H1 (cell line): Measurements from ENCODE around the gene C8B. TPM values are rescaled to one million over a fixed set of nuclear protein-coding genes. Genes with fewer than 3 reads are reported as not detected.

Experiments
- CTCF ChIA-PET: fragments of 300-600 bp; sonication (Branson Sonifier 250); formaldehyde crosslinking; loops from one replicate; lab custom pipeline; 2021; ENCODE audit not compliant: partially characterized antibody; lab: Charles Lee
- POLR2A ChIA-PET: fragments of 300-600 bp; sonication (Branson Sonifier 250); formaldehyde crosslinking; loops from one replicate; lab custom pipeline; 2021; ENCODE audit warnings: inconsistent platforms; ENCODE audit not compliant: partially characterized antibody; lab: Charles Lee
- DNase-seq, 2 experiments: peaks; one replicate each; pipeline versions ENCODE4 v3.0.0 to v3.0.0-alpha.2; 2010 to 2022; ENCODE audit warnings: low spot score in 2 of 2, low read depth in 1 of 2, mixed read lengths in 1 of 2
- FAIRE-seq: peaks from 2 replicates; lab custom pipeline; 2011; peaks lifted over from hg19 to GRCh38; lab: Jason Lieb, UNC
- H2AFZ ChIP-seq: 2 replicates; pipeline ENCODE4 v1.8.1; 2012; ENCODE audit warnings: low read length, inconsistent platforms
- H2AK5ac ChIP-seq: 2 replicates; pipeline ENCODE4 v1.6.1; 2013; ENCODE audit warnings: low read depth, low read length
- H2BK120ac ChIP-seq: replicated peaks from 2 replicates; pipeline ENCODE3; 2013; ENCODE audit warnings: low read depth, low read length, inconsistent platforms
- H2BK12ac ChIP-seq: 2 replicates; pipeline ENCODE4 v1.6.1; 2013; ENCODE audit warnings: low read depth, low read length
- H2BK15ac ChIP-seq: 2 replicates; pipeline ENCODE4 v1.6.1; 2013; ENCODE audit warnings: low read length
- H2BK20ac ChIP-seq: 2 replicates; pipeline ENCODE4 v1.6.1; 2013; ENCODE audit warnings: low read length
- H2BK5ac ChIP-seq: 2 replicates; pipeline ENCODE4 v1.6.1; 2013; ENCODE audit warnings: low read depth, low read length
- H3K14ac ChIP-seq: 2 replicates; pipeline ENCODE4 v1.6.1; 2013; ENCODE audit warnings: inconsistent platforms; ENCODE audit not compliant: insufficient read length
- H3K18ac ChIP-seq: 2 replicates; pipeline ENCODE4 v1.6.1; 2013; ENCODE audit warnings: low read length; ENCODE audit errors: extremely low read depth
- H3K23ac ChIP-seq: 2 replicates; pipeline ENCODE4 v1.6.1; 2013; ENCODE audit warnings: inconsistent platforms; ENCODE audit not compliant: insufficient read length
- H3K23me2 ChIP-seq: 2 replicates; pipeline ENCODE4 v1.6.1; 2013; ENCODE audit warnings: low read depth, low read length
- H3K27ac ChIP-seq: 2 replicates; pipeline ENCODE4 v1.6.1; 2011; ENCODE audit warnings: low read depth, low read length, inconsistent platforms
- H3K27me3 ChIP-seq, 4 experiments: replicated peaks in 1 of 4; 1 replicate in 1 of 4; 2 replicates in 3 of 4; pipeline versions ENCODE4 v1.6.1 to v1.8.1; 2011 to 2013; ENCODE audit warnings: low read length in 3 of 4, mild to moderate bottlenecking in 3 of 4, inconsistent platforms in 2 of 4, mixed read lengths in 2 of 4, moderate library complexity in 1 of 4; ENCODE audit not compliant: control insufficient read depth in 3 of 4, insufficient read depth in 3 of 4; ENCODE audit errors: extremely low read depth in 1 of 4
- H3K36me3 ChIP-seq, 4 experiments: 2 replicates each; pipeline versions ENCODE4 v1.6.1 to v1.8.1; 2011 to 2013; ENCODE audit warnings: mild to moderate bottlenecking in 4 of 4, low read length in 3 of 4, moderate library complexity in 2 of 4, control low read depth in 1 of 4, inconsistent platforms in 1 of 4; ENCODE audit not compliant: insufficient read depth in 4 of 4, control insufficient read depth in 2 of 4
- H3K4ac ChIP-seq: replicated peaks from 2 replicates; pipeline ENCODE3; 2013; ENCODE audit warnings: low read length, low read depth, mixed read lengths, inconsistent platforms; ENCODE audit not compliant: insufficient read length
- H3K4me1 ChIP-seq, 4 experiments: replicated peaks in 1 of 4; 1 replicate in 1 of 4; 2 replicates in 3 of 4; pipeline versions ENCODE4 v1.6.1 to v1.8.1; 2011 to 2013; ENCODE audit warnings: low read length in 3 of 4, inconsistent platforms in 2 of 4, mixed read lengths in 1 of 4; ENCODE audit not compliant: insufficient read depth in 4 of 4, control insufficient read depth in 3 of 4
- H3K4me2 ChIP-seq, 2 experiments: 2 replicates each; pipeline versions ENCODE4 v1.6.1 to v1.8.1; 2011 to 2013; ENCODE audit warnings: low read depth in 2 of 2, low read length in 2 of 2, control low read depth in 1 of 2, inconsistent platforms in 1 of 2, mild to moderate bottlenecking in 1 of 2; ENCODE audit not compliant: insufficient read depth in 1 of 2
- H3K4me3 ChIP-seq, 4 experiments: fragments of 200-600, 300-600 bp in 1 of 4; sonication (generic), shearing (Covaris generic), sonication (Bioruptor Twin) in 1 of 4; 2 replicates each; pipeline versions ENCODE4 v1.5.1 to v1.8.1; 2011 to 2016; ENCODE audit warnings: low read length in 4 of 4, low read depth in 3 of 4, control low read depth in 2 of 4, inconsistent platforms in 2 of 4, mild to moderate bottlenecking in 2 of 4, mixed read lengths in 1 of 4, moderate library complexity in 1 of 4; ENCODE audit not compliant: insufficient read depth in 2 of 4; ENCODE audit errors: extremely low read depth in 1 of 4
- H3K56ac ChIP-seq: replicated peaks from 2 replicates; pipeline ENCODE3; 2013; ENCODE audit warnings: low read depth, mild to moderate bottlenecking, mixed read lengths, low read length, inconsistent platforms; ENCODE audit not compliant: insufficient read length
- H3K79me1 ChIP-seq: 2 replicates; pipeline ENCODE4 v1.6.1; 2013; ENCODE audit warnings: low read depth, low read length, control low read depth
- H3K79me2 ChIP-seq, 2 experiments: 2 replicates each; pipeline versions ENCODE4 v1.6.1 to v1.8.1; 2012 to 2013; ENCODE audit warnings: low read length in 2 of 2, mild to moderate bottlenecking in 2 of 2, inconsistent platforms in 1 of 2; ENCODE audit not compliant: insufficient read depth in 2 of 2, control insufficient read depth in 1 of 2
- H3K9ac ChIP-seq, 4 experiments: replicated peaks in 1 of 4; 1 replicate in 1 of 4; 2 replicates in 3 of 4; pipeline versions ENCODE4 v1.6.1 to v1.8.1; 2011 to 2013; ENCODE audit warnings: low read depth in 3 of 4, low read length in 3 of 4, control low read depth in 2 of 4, mild to moderate bottlenecking in 2 of 4, moderate library complexity in 2 of 4, inconsistent platforms in 1 of 4; ENCODE audit errors: extremely low read depth in 1 of 4
- H3K9me3 ChIP-seq, 2 experiments: 2 replicates each; pipeline versions ENCODE4 v1.6.1 to v1.8.1; 2012 to 2013; ENCODE audit warnings: mild to moderate bottlenecking in 2 of 2, moderate library complexity in 2 of 2, control low read depth in 1 of 2, inconsistent platforms in 1 of 2, low read depth in 1 of 2, low read length in 1 of 2, mixed read lengths in 1 of 2; ENCODE audit not compliant: insufficient read depth in 2 of 2
- H4K20me1 ChIP-seq, 2 experiments: replicated peaks in 1 of 2; 2 replicates each; pipeline versions ENCODE3 to v1.8.1; 2011 to 2013; ENCODE audit warnings: inconsistent platforms in 2 of 2, low read length in 2 of 2, mild to moderate bottlenecking in 1 of 2; ENCODE audit not compliant: insufficient read depth in 2 of 2, control insufficient read depth in 1 of 2
- H4K5ac ChIP-seq: 2 replicates; pipeline ENCODE4 v1.6.1; 2013; ENCODE audit warnings: low read length, low read depth, mixed read lengths, inconsistent platforms; ENCODE audit not compliant: insufficient read length
- H4K8ac ChIP-seq: 2 replicates; pipeline ENCODE4 v1.8.0; 2013; ENCODE audit warnings: mild to moderate bottlenecking, moderate library complexity, low read length, inconsistent platforms; ENCODE audit not compliant: insufficient read depth; ENCODE audit errors: extremely low read depth
- H4K91ac ChIP-seq: replicated peaks from 2 replicates; pipeline ENCODE3; 2013; ENCODE audit warnings: low read length, mixed read lengths, inconsistent platforms; ENCODE audit not compliant: insufficient read length
- BRCA1 ChIP-seq: IDR thresholded peaks from 2 replicates; pipeline ENCODE4 v1.6.1; 2012; ENCODE audit warnings: low read depth, low read length, improper control_type of control experiment
- CHD1 ChIP-seq: IDR thresholded peaks from 2 replicates; pipeline ENCODE4 v1.6.1; 2012; ENCODE audit warnings: low read depth, low read length, improper control_type of control experiment
- CTCF ChIP-seq, 3 experiments: IDR thresholded peaks; 1 replicate in 2 of 3; 2 replicates in 1 of 3; pipeline versions ENCODE4 v1.5.1 to v1.6.1; 2011; ENCODE audit warnings: low read length in 3 of 3, mild to moderate bottlenecking in 3 of 3, inconsistent platforms in 2 of 3, low read depth in 1 of 3, moderate library complexity in 1 of 3; ENCODE audit not compliant: insufficient read depth in 1 of 3; ENCODE audit errors: control extremely low read depth in 1 of 3
- EP300 ChIP-seq, 2 experiments: IDR thresholded peaks; 1 replicate in 1 of 2; 2 replicates in 1 of 2; pipeline ENCODE4 v1.6.1; 2011 to 2012; ENCODE audit warnings: low read depth in 2 of 2, low read length in 2 of 2, mild to moderate bottlenecking in 2 of 2, borderline replicate concordance in 1 of 2, inconsistent platforms in 1 of 2, moderate library complexity in 1 of 2
- EZH2 ChIP-seq: fragments of 200-600 bp; sonication (generic); IDR thresholded peaks from 2 replicates; pipeline ENCODE4 v1.7.1; 2012; ENCODE audit warnings: low read depth, mild to moderate bottlenecking, moderate library complexity, low read length, inconsistent platforms; ENCODE audit not compliant: severe bottlenecking
- GTF2F1 ChIP-seq: IDR thresholded peaks from 2 replicates; pipeline ENCODE4 v1.6.1; 2012; ENCODE audit warnings: low read depth, low read length, improper control_type of control experiment, borderline replicate concordance
- HDAC6 ChIP-seq: IDR thresholded peaks from one replicate; pipeline ENCODE4 v1.7.1; 2012; ENCODE audit warnings: low read depth, mild to moderate bottlenecking, inconsistent platforms, low read length, moderate library complexity
- KDM5A ChIP-seq: fragments of 200-600 bp; IDR thresholded peaks from 2 replicates; pipeline ENCODE4 v1.7.1; 2012; ENCODE audit warnings: mild to moderate bottlenecking, low read length, inconsistent platforms, mixed read lengths
- PHF8 ChIP-seq: fragments of 200-600 bp; sonication (generic); conservative IDR thresholded peaks from 2 replicates; pipeline ENCODE4 v1.7.1; 2012; ENCODE audit warnings: low read depth, mild to moderate bottlenecking, inconsistent platforms, low read length, moderate library complexity
- POLR2A ChIP-seq, 2 experiments: IDR thresholded peaks; 1 replicate in 1 of 2; 2 replicates in 1 of 2; pipeline ENCODE4 v1.6.1; 2011; ENCODE audit warnings: low read depth in 2 of 2, low read length in 2 of 2, mild to moderate bottlenecking in 2 of 2; ENCODE audit errors: control extremely low read depth in 1 of 2
- SUZ12 ChIP-seq: fragments of 200-600 bp; sonication (generic); IDR thresholded peaks from 2 replicates; pipeline ENCODE4 v1.6.1; 2012; ENCODE audit warnings: mild to moderate bottlenecking, inconsistent platforms, low read length, moderate library complexity, mixed read lengths
- YY1 ChIP-seq: IDR thresholded peaks from 2 replicates; pipeline ENCODE4 v1.6.1; 2011; ENCODE audit warnings: low read depth, mild to moderate bottlenecking, low read length
- WGBS, 2 experiments: shearing (Covaris generic) in 1 of 2; methylation state at CpG; one replicate each; pipeline versions ENCODE4 v1.1.6 to v1.1.7; 2013 to 2015; ENCODE audit warnings: low lambda C conversion rate in 2 of 2, mixed read lengths in 2 of 2, inconsistent platforms in 1 of 2, low coverage in 1 of 2, missing lambda C conversion rate in 1 of 2; ENCODE audit not compliant: insufficient replicate concordance in 2 of 2, insufficient coverage in 1 of 2, insufficient read length in 1 of 2; ENCODE audit errors: extremely low coverage in 1 of 2, missing lambda C conversion rate in 1 of 2; 5-methylcytosine and 5-hydroxymethylcytosine counted together
- polyA plus RNA-seq, 7 experiments: library from polyadenylated mRNA; depleted of rRNA in 3 of 7; stranded (reverse) in 5 of 7; unstranded in 2 of 7; fragments of >200 nt in 5 of 7; fragments of 200-250 nt in 2 of 7; gene quantifications; 1 replicate in 5 of 7; 2 replicates in 1 of 7; 4 replicates in 1 of 7; pipeline versions ENCODE4 v1.2.1 to v1.2.3, GENCODE V29; 2011 to 2013; ENCODE audit warnings: missing spikeins in 2 of 7, mixed read lengths in 2 of 7
- total RNA-seq: library from RNA; stranded (reverse); fragmentation: NEBNext Ultra II Directional; extraction: Animal tissue kit (Norgen Biotek cat#: 25700); gene quantifications from 2 replicates; pipeline ENCODE4 v1.2.1, GENCODE V29; 2021

Gene C8B
- total and polyA plus RNA-seq, 2 of the 8 experiments (the other 6 are each of a cell fraction or from before 2014, with no cell fraction given): not detected

GRCh38 chr1:56921479-56921878, 44.3 kb downstream of the C8B start:
- DNase-seq (no peak), FAIRE-seq (no peak)
- Histone ChIP-seq H4K91ac (no peak overlapping the region), H4K5ac (no peak overlapping the region), H2AK5ac (no peak overlapping the region), H3K79me2 (no peaks in the 10 kb centered on the region), H3K23ac (no peak overlapping the region), H4K20me1 (no peaks in the 10 kb centered on the region), H2BK5ac (no peak overlapping the region), H3K9ac (no peak overlapping the region), H3K4me3 (no peak overlapping the region), H2BK12ac (no peak overlapping the region), H2BK20ac (no peak overlapping the region), H2AFZ (no peak overlapping the region), H3K14ac (no peak overlapping the region), H3K27ac (no peak overlapping the region), H3K9me3 (no peaks in the 10 kb centered on the region), H2BK15ac (no peak overlapping the region), H3K4ac (no peak overlapping the region), H3K36me3 (no peaks in the 10 kb centered on the region), H3K4me1 (peaks cover 0 to 7% (median 2%) of the 10 kb centered on the region in 4 experiments; a peak in 2 of 7 replicates), H3K27me3 (no peaks in the 10 kb centered on the region), H3K23me2 (0 out of 2 replicates have a peak, but pooled peaks cover 2% of the 10 kb centered on the region), H3K4me2 (no peak overlapping the region), H3K56ac (no peak overlapping the region), H2BK120ac (no peak overlapping the region), H3K79me1 (no peaks in the 10 kb centered on the region), H4K8ac (no peak overlapping the region), H3K18ac (no peak overlapping the region)
- CTCF ChIA-PET: interaction anchor here (1.1 kb wide), 1 partner anchor 90 kb away, joined by 3 read pairs; no protein-coding TSS in a partner anchor
- POLR2A ChIA-PET: no interaction called here
- 82% methylated on average over 1 of the region's 1 CpG; no CpG with 5 or more reads in 1 of the 2 experiments for WGBS, 2 experiments
- TF ChIP-seq KDM5A (no peak), GTF2F1 (no peak), POLR2A (IDR thresholded peaks at IDR 0.05; ENCODE audit: control extremely low read depth in 1 of 2, low read depth in 2 of 2, low read length in 2 of 2) (no peak), BRCA1 (no peak), EZH2 (no peak), CHD1 (no peak), HDAC6 (no peak), PHF8 (no peak), CTCF (IDR thresholded peaks at IDR 0.05; ENCODE audit: control extremely low read depth in 1 of 3, insufficient read depth in 1 of 3, low read depth in 1 of 3, low read length in 3 of 3) (no peak), YY1 (no peak), SUZ12 (no peak), EP300 (IDR thresholded peaks at IDR 0.05; ENCODE audit: borderline replicate concordance in 1 of 2, low read depth in 2 of 2, low read length in 2 of 2) (no peak)
